ENCODE results near the gene ALOX12.

DNA sequence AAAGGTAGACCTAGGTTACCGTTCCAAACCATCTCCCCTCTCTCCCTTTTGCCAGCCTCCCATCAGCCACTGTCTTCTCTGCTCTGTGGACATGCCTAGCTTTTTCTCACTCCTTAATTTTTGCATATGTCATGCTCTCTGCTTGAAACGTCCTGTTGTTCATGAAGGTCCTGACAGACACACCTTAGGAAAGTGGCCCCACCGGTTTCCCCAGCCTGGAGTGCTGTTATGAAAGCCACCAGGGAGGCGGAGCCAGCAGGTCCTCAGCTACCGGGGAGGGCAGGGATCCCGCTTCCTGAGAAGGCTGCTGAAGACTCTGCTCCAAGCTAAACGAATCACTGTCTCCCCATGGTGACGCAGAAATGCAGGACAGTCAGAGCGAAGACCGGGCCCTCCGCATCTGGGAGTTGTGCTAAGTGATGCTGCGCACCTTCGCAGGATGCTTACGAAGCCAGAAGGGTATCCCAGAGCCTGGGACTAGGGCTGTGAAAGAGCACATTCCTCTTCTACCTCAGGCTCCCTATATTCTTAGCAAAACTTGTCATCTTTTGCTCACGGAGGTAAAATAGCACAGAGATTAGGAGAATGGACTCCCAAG lies 50.4 kb downstream of the ALOX12 start:
- TF ChIP-seq POLR2A (IDR thresholded peaks at IDR 0.05; ENCODE audit: low read length) (no peak), GATA1 (IDR thresholded peaks at IDR 0.05; ENCODE audit: low read depth, low read length) (no peak)

All from erythroblast (primary cell).